ENCODE data around the gene TRPV5. TPM values are rescaled to one million over a fixed set of nuclear protein-coding genes. Genes with fewer than 3 reads are reported as not detected.
A peak's percentile ranks its signal among the peaks of the same experiment; 100 is the strongest.

TRPV5 gene
- polyA plus RNA-seq, 1 experiment: not detected

DNA sequence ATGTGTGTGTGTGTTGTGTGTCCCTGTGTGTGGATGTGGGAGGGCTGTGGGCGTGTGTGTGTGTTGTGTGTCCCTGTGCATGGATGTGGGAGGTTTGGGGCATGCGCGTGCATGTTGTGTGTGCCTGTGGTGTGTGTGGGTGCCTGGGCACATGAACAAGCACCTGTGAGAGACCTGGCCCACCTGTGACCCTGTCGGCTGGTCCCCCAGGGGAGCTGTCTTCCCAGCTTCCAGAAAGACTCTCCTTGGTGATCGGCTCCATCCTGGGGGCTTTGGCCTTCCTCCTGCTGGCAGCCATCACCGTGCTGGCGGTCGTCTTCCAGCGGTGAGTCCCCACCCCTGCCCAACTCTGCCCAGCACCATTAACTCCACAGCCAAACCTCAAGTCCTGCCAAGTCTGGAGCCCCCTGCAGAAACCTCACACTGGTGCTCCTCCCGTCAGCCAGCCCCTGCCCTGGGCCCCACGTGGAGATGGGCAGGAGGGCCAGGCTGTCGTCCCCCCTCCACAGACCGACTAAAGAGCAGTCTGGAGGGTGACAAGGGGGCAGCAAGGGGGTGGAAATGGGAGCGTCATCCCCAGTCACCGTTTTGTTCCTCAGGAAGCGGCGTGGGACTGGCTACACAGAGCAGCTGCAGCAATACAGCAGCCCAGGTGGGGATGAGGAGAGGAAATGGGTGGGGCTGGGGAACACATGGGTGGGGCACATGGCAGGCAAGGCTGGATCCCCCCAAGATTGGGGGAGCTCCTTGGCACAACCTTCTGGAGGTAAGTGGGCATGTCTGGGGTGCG, 66.0 kb downstream of the TRPV5 start:
- Histone ChIP-seq H3K9me3 (ENCODE audit: control insufficient read depth, insufficient read depth, low read length) (peaks cover 41% of the 10 kb centered on the region), H3K27ac (ENCODE audit: low read depth, low read length) (no peak overlapping the region), H3K27me3 (ENCODE audit: control insufficient read depth, insufficient read depth, low read length) (no peaks in the 10 kb centered on the region), H3K4me3 (ENCODE audit: low read depth, low read length) (no peak overlapping the region)
- TF ChIP-seq, protein P1, sequence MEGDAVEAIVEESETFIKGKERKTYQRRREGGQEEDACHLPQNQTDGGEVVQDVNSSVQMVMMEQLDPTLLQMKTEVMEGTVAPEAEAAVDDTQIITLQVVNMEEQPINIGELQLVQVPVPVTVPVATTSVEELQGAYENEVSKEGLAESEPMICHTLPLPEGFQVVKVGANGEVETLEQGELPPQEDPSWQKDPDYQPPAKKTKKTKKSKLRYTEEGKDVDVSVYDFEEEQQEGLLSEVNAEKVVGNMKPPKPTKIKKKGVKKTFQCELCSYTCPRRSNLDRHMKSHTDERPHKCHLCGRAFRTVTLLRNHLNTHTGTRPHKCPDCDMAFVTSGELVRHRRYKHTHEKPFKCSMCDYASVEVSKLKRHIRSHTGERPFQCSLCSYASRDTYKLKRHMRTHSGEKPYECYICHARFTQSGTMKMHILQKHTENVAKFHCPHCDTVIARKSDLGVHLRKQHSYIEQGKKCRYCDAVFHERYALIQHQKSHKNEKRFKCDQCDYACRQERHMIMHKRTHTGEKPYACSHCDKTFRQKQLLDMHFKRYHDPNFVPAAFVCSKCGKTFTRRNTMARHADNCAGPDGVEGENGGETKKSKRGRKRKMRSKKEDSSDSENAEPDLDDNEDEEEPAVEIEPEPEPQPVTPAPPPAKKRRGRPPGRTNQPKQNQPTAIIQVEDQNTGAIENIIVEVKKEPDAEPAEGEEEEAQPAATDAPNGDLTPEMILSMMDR (IDR thresholded peaks at IDR 0.05; ENCODE audit: low read depth, low read length): no peak
- ChIA-PET CTCF (interaction anchor here (0.8 to 1.9 kb wide), 2 partner anchors 13 to 348 kb away, joined by 3 to 5 read pairs; no protein-coding TSS in a partner anchor), POLR2A (no interaction called here)
- DNase-seq (ENCODE audit: low read depth, low spot score): no peak

DNA sequence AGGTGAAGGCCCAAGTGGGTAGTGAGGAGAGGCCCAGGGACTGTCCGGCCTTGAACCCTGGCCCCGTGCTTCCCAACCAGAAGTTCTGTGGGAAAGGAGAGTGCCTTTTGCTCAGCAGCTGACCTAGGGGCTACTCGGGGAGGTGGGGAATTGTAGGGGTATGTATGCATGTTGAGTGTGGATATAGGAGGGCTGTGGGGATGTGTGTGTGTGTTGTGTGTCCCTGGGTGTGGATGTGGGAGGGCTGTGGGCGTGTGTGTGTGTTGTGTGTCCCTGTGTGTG, 66.5 kb downstream of the TRPV5 start:
- CTCF ChIA-PET: interaction anchor here (0.8 to 1.9 kb wide), 2 partner anchors 14 to 349 kb away, joined by 3 to 5 read pairs; no protein-coding TSS in a partner anchor
- POLR2A ChIA-PET: no interaction called here
- TF ChIP-seq, protein P1 (IDR thresholded peaks at IDR 0.05; ENCODE audit: low read depth, low read length): no peak
- H3K27ac ChIP-seq (ENCODE audit: low read depth, low read length): no peak overlapping the region
- H3K9me3 ChIP-seq (ENCODE audit: control insufficient read depth, insufficient read depth, low read length): peaks cover 41% of the 10 kb centered on the region
- no peak for DNase-seq (ENCODE audit: low read depth, low spot score)
- H3K27me3 ChIP-seq (ENCODE audit: control insufficient read depth, insufficient read depth, low read length): no peaks in the 10 kb centered on the region
- no peak overlapping the region for H3K4me3 ChIP-seq (ENCODE audit: low read depth, low read length)

DNA sequence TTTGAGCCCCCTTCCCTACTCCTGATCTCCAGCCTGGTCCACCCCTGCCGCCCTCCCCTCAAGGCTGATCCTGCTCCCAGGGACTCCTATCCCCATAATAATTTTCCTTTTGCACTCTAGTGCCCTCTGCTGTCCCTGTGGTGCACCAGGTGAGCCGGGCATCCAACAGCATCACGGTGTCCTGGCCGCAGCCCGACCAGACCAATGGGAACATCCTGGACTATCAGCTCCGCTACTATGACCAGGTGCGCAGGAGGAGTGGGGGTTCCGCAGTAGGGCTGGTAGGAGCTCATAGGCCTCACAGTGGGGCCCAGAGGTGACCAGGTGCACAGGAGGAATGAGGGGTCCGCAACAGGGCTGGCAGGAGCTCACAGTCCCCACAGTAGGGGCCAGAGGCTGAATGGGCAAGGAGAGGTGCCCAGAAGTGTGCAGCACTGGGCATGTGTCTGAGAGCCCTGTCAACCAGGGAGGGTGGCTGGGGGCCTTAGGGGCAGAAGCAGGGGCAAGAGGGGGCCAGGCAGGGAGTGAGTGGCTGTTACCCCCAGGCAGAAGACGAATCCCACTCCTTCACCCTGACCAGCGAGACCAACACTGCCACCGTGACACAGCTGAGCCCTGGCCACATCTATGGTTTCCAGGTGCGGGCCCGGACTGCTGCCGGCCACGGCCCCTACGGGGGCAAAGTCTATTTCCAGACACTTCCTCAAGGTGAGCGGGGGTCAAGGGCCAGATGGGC, 67.0 kb downstream of the TRPV5 start:
- Histone ChIP-seq H3K9me3 (ENCODE audit: control insufficient read depth, insufficient read depth, low read length) (peaks cover 41% of the 10 kb centered on the region), H3K27me3 (ENCODE audit: control insufficient read depth, insufficient read depth, low read length) (no peaks in the 10 kb centered on the region), H3K4me3 (ENCODE audit: low read depth, low read length) (no peak overlapping the region), H3K27ac (ENCODE audit: low read depth, low read length) (no peak overlapping the region)
- TF ChIP-seq, protein P1 (IDR thresholded peaks at IDR 0.05; ENCODE audit: low read depth, low read length): peak; percentile 49
- POLR2A ChIA-PET: no interaction called here
- no peak for DNase-seq (ENCODE audit: low read depth, low spot score)
- CTCF ChIA-PET: interaction anchor here (0.8 to 1.9 kb wide), 4 partner anchors 14 to 349 kb away, joined by 3 to 5 read pairs (median 4); no protein-coding TSS in a partner anchor

DNA sequence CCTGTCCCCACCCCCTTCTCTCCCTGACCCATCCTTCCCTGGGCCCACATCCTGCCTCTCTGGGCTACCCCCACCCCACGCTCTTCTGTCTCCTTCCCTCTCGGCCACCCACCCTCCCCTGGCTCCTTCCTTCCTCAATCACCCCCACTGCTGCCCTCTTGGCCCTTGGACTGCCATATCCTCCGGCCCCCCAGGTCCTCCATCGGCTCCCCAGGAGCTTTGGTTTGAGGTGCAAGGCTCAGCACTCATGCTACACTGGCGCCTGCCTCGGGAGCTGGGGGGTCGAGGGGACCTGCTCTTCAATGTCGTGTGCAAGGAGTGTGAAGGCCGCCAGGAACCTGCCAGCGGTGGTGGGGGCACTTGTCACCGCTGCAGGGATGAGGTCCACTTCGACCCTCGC, 67.8 kb downstream of the TRPV5 start:
- H3K27ac ChIP-seq (ENCODE audit: low read depth, low read length): no peak overlapping the region
- ChIA-PET CTCF (interaction anchor here (0.5 to 1.9 kb wide), 4 partner anchors 15 to 1305 kb away, joined by 3 to 5 read pairs (median 4); no protein-coding TSS in a partner anchor), POLR2A (no interaction called here)
- TF ChIP-seq, protein P1 (IDR thresholded peaks at IDR 0.05; ENCODE audit: low read depth, low read length): no peak
- no peak overlapping the region for H3K4me3 ChIP-seq (ENCODE audit: low read depth, low read length)
- H3K9me3 ChIP-seq (ENCODE audit: control insufficient read depth, insufficient read depth, low read length): peaks cover 36% of the 10 kb centered on the region
- no peak for DNase-seq (ENCODE audit: low read depth, low spot score)
- H3K27me3 ChIP-seq (ENCODE audit: control insufficient read depth, insufficient read depth, low read length): no peaks in the 10 kb centered on the region

Data from AG04450 (cell line).